ENCODE results near the gene FSIP1.

The FSIP1 gene

DNA sequence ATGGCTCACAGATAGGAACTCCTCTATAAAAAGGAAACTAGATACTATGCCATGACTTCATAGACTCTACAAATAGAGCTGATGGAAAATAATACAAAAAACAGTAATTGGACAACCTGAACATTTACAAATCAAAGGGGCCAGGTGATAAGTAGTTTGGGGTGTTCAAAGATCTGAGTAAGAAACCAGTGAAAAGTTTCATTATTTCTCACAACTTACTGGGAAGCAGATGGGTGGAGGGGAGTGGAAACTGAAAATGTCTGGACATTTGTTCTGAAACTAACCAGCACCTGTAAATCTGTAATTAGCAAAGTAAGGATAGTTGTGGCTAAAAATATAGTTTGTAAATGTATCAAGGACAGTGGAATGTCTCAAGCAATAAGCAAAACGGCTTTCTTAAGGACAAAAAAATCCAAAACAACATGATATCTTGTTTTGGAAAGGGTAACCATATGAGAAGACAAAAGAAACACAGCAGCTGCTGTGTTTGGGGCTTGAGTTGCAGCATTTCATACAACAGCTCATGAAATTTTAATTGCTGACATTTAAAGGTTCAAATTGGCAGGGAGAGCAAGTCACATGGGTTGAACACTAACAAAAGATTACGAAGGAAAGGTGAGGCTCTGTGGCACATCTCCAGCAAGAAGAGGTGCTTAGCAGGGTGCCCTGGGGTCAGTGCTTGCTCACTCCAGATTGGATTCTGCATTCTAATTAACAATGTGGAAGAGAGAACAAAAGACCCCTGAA is 228.5 kb downstream of the FSIP1 start:
- TF ChIP-seq TAF1 (IDR thresholded peaks at IDR 0.05; ENCODE audit: low read depth, low read length) = no peak
- TF ChIP-seq POLR2AphosphoS5 (IDR thresholded peaks at IDR 0.05; ENCODE audit: low read depth, low read length) = no peak
- no peak for TF ChIP-seq PAX5 (IDR thresholded peaks at IDR 0.05; ENCODE audit: insufficient read depth, low read length, severe bottlenecking)
- TF ChIP-seq POLR2A (IDR thresholded peaks at IDR 0.05; ENCODE audit: low read depth, low read length) = no peak
- no peak for TF ChIP-seq POU2F2 (IDR thresholded peaks at IDR 0.05; ENCODE audit: low read depth, low read length)
- TF ChIP-seq SPI1 (IDR thresholded peaks at IDR 0.05; ENCODE audit: low read depth, low read length) = no peak
- DNase-seq (ENCODE audit: insufficient read length, low spot score) (no peak), FAIRE-seq (no peak)

DNA sequence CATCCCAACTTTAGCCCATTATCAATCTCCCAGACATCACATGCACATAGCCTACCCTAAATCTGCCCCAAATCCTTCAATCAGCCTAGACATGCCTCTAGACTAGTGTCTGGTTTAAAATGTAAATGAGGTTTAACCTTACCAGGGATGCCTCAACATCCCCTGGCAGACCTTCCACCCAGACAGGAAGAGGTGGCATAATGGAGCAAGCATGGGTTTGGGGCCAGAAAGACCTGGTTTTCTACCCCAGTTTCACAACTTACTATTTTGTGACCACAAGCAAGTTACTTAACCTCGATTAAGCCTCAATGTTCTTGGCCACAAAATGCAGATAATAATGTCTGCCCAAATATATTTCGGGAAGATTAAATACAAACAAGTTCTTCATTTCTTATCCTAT is 230.1 kb downstream of the FSIP1 start:
- TF ChIP-seq TAF1 (IDR thresholded peaks at IDR 0.05; ENCODE audit: low read depth, low read length) (no peak), POLR2A (IDR thresholded peaks at IDR 0.05; ENCODE audit: low read depth, low read length) (no peak), PAX5 (IDR thresholded peaks at IDR 0.05; ENCODE audit: insufficient read depth, low read length, severe bottlenecking) (no peak)
- no peak for FAIRE-seq
- DNase-seq (ENCODE audit: insufficient read length, low spot score) = no peak

DNA sequence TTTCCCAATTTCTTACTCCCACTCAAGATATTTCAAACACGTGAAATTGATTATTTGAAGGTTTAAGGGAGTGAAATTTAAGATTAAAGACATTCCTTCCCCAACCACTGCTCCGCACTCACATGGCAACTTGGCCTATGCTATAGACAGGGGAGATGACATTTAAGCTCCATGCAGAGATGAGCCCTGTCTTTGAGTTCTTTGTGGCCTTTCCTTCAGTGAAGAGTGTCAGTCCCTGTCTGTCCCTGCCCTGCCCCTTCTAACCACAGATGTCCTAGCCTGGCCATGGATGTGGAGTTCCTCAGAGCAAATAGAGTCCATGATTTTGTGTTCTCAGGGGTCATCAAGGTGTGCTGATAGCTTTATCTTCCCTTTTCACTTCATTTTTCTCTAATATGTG is 231.2 kb downstream of the FSIP1 start:
- no peak for TF ChIP-seq TAF1 (IDR thresholded peaks at IDR 0.05; ENCODE audit: low read depth, low read length)
- no peak for TF ChIP-seq POLR2AphosphoS5 (IDR thresholded peaks at IDR 0.05; ENCODE audit: low read depth, low read length)
- no peak for TF ChIP-seq POLR2A (IDR thresholded peaks at IDR 0.05; ENCODE audit: low read depth, low read length)
- TF ChIP-seq POU2F2 (IDR thresholded peaks at IDR 0.05; ENCODE audit: low read depth, low read length) = no peak
- no peak for TF ChIP-seq PAX5 (IDR thresholded peaks at IDR 0.05; ENCODE audit: insufficient read depth, low read length, severe bottlenecking)
- TF ChIP-seq SPI1 (IDR thresholded peaks at IDR 0.05; ENCODE audit: low read depth, low read length) = no peak
- DNase-seq (ENCODE audit: insufficient read length, low spot score) = no peak
- FAIRE-seq = no peak
